HepG2 (cell line): ENCODE data around the gene ZNF816. TPM values are rescaled to one million over a fixed set of nuclear protein-coding genes. Genes with fewer than 3 reads are reported as not detected.

ENCODE experiments used
- BRCA1 ChIP-seq: sonication (generic); formaldehyde crosslinking; IDR thresholded peaks from 2 replicates; pipeline ENCODE4 v1.4.0; 2020; ENCODE audit warnings: missing genetic modification reagents
- BRF2 ChIP-seq: sonication (generic); formaldehyde crosslinking; IDR thresholded peaks from 2 replicates; pipeline ENCODE4 v1.8.1; 2022; ENCODE audit warnings: mild to moderate bottlenecking, missing genetic modification reagents
- CSRNP1 ChIP-seq: sonication (generic); formaldehyde crosslinking; IDR thresholded peaks from 2 replicates; pipeline ENCODE4 v1.8.1; 2023; ENCODE audit warnings: mild to moderate bottlenecking, missing genetic modification reagents
- HES4 ChIP-seq: sonication (generic); formaldehyde crosslinking; IDR thresholded peaks from 2 replicates; pipeline ENCODE4 v1.9.0; 2021; ENCODE audit warnings: mild to moderate bottlenecking, missing genetic modification reagents, borderline replicate concordance
- ISX ChIP-seq: sonication (generic); formaldehyde crosslinking; conservative IDR thresholded peaks from 2 replicates; pipeline ENCODE4 v1.5.0; 2020; ENCODE audit warnings: missing genetic modification reagents
- MAX ChIP-seq: IDR thresholded peaks from 2 replicates; pipeline ENCODE4 v1.6.1; 2012; ENCODE audit warnings: inconsistent platforms
- MXI1 ChIP-seq: IDR thresholded peaks from 3 replicates; pipeline ENCODE4 v1.6.1; 2012; ENCODE audit warnings: low read depth, low read length, inconsistent platforms, borderline replicate concordance
- PATZ1 ChIP-seq: sonication (generic); formaldehyde crosslinking; IDR thresholded peaks from 2 replicates; pipeline ENCODE4 v1.4.0; 2020; ENCODE audit warnings: missing genetic modification reagents
- RBM39 ChIP-seq: fragments of 200-400 bp; formaldehyde crosslinking; IDR thresholded peaks from one replicate; pipeline ENCODE4 v1.6.1; 2018; ENCODE audit warnings: antibody characterized with exemption, mild to moderate bottlenecking, low read depth, low read length; ENCODE audit not compliant: poor library complexity, severe bottlenecking
- SIN3A ChIP-seq: IDR thresholded peaks from 2 replicates; pipeline ENCODE4 v1.6.1; 2011; ENCODE audit warnings: low read depth, mild to moderate bottlenecking, control low read depth, low read length, borderline replicate concordance
- TARDBP ChIP-seq: sonication (generic); formaldehyde crosslinking; IDR thresholded peaks from 2 replicates; pipeline ENCODE4 v1.8.0; 2022; ENCODE audit warnings: mild to moderate bottlenecking, missing genetic modification reagents
- ZFP36L1 ChIP-seq: sonication (generic); formaldehyde crosslinking; IDR thresholded peaks from 2 replicates; pipeline ENCODE4 v1.8.0; 2022; ENCODE audit warnings: mild to moderate bottlenecking, missing genetic modification reagents, moderate library complexity
- ZNF251 ChIP-seq: sonication (generic); formaldehyde crosslinking; IDR thresholded peaks from 2 replicates; pipeline ENCODE4 v1.9.0; 2021; ENCODE audit warnings: mild to moderate bottlenecking, missing genetic modification reagents
- ZNF331 ChIP-seq: sonication (generic); formaldehyde crosslinking; IDR thresholded peaks from 2 replicates; pipeline ENCODE4 v1.4.0; 2020; ENCODE audit warnings: missing genetic modification reagents
- ZNF589 ChIP-seq: sonication (generic); formaldehyde crosslinking; conservative IDR thresholded peaks from 2 replicates; pipeline ENCODE4 v1.8.0; 2022; ENCODE audit warnings: mild to moderate bottlenecking, moderate library complexity, missing genetic modification reagents
- ZNF709 ChIP-seq: sonication (generic); formaldehyde crosslinking; IDR thresholded peaks from 2 replicates; pipeline ENCODE4 v1.5.0; 2020; ENCODE audit warnings: mild to moderate bottlenecking, missing genetic modification reagents
- ZNF710 ChIP-seq: sonication (generic); formaldehyde crosslinking; IDR thresholded peaks from 2 replicates; pipeline ENCODE4 v1.5.0; 2020; ENCODE audit warnings: mild to moderate bottlenecking, missing genetic modification reagents, borderline replicate concordance
- ZNF724P ChIP-seq: sonication (generic); formaldehyde crosslinking; IDR thresholded peaks from 2 replicates; pipeline ENCODE4 v1.8.0; 2022; ENCODE audit warnings: missing genetic modification reagents, borderline replicate concordance
- ZNF777 ChIP-seq: sonication (generic); formaldehyde crosslinking; IDR thresholded peaks from 2 replicates; pipeline ENCODE4 v1.4.0; 2020; ENCODE audit warnings: missing genetic modification reagents
- polyA plus RNA-seq, 8 experiments: library from polyadenylated mRNA; depleted of rRNA in 3 of 8; stranded (reverse) in 7 of 8; unstranded in 1 of 8; fragments of >200 nt; fragmentation: Illumina TruSeq in 4 of 8; extraction: Trizol in 4 of 8; gene quantifications; 2 replicates each; pipeline versions ENCODE4 v1.2.1 to v1.2.3, GENCODE V29; 2011 to 2016; ENCODE audit warnings: low read depth in 4 of 8, missing spikeins in 1 of 8, mixed read lengths in 1 of 8; ENCODE audit not compliant: insufficient read depth in 1 of 8
- total RNA-seq, 5 experiments: library from RNA; depleted of rRNA; stranded (reverse); fragments of >200 nt; fragmentation: Illumina TruSeq; extraction: Trizol; gene quantifications; 2 replicates each; pipeline ENCODE4 v1.2.3, GENCODE V29; 2016; ENCODE audit warnings: low read depth in 1 of 5

ZNF816 gene
- total and polyA plus RNA-seq, 2 of the 13 experiments (the other 11 are each of a cell fraction or from before 2014, with no cell fraction given): 5.2 to 14.1 TPM

GRCh38 chr19:52962394-52963246, at the start of gene ZNF816 (continued):
- TF ChIP-seq PATZ1 (CRISPR knock-in tag) (peak; percentile 91), ZNF251 (CRISPR knock-in tag) (no peak), SIN3A (peak; percentile 83; the same call in 1 of the 2 replicates), ISX (CRISPR knock-in tag) (peak; percentile 74; the same call in 1 of the 2 replicates), BRCA1 (0 out of 2 replicates have a peak, but pooled peaks have one; percentile 84), MAX (peak; percentile 65), CSRNP1 (CRISPR knock-in tag) (0 out of 2 replicates have a peak, but pooled peaks have one; percentile 44), ZNF724P (CRISPR knock-in tag) (no peak), ZFP36L1 (CRISPR knock-in tag) (no peak), ZNF710 (CRISPR knock-in tag) (0 out of 2 replicates have a peak, but pooled peaks have one; percentile 48), MXI1 (peak; percentile 83; the same call in 2 of the 3 replicates), ZNF331 (CRISPR knock-in tag) (0 out of 2 replicates have a peak, but pooled peaks have one; percentile 17), RBM39 (peak; percentile 56), HES4 (peak; percentile 35; the same call in 1 of the 2 replicates), ZNF709 (CRISPR knock-in tag) (peak; percentile 84), ZNF777 (CRISPR knock-in tag) (no peak), ZNF589 (CRISPR knock-in tag) (no peak), BRF2 (CRISPR knock-in tag) (peak; percentile 72; the same call in 1 of the 2 replicates), TARDBP (CRISPR knock-in tag) (peak; percentile 56; the same call in 1 of the 2 replicates)
